Activated CD4-positive, CD25-positive, alpha-beta regulatory T cell treated with anti-CD3 and anti-CD28 coated beads, Interleukin-2, amount 50 U/mL, for 24 hours (primary cell): ENCODE data around the gene SCML1.

Experiments used
- ATAC-seq, 2 donors: fragments of 150-1000 bp; cut with Tn5 transposase; one replicate each; pipeline ENCODE4 v1.10.0; 2021; ENCODE audit warnings: mild to moderate bottlenecking in 1 of 2, moderate library complexity in 1 of 2

SCML1 gene, protein sequence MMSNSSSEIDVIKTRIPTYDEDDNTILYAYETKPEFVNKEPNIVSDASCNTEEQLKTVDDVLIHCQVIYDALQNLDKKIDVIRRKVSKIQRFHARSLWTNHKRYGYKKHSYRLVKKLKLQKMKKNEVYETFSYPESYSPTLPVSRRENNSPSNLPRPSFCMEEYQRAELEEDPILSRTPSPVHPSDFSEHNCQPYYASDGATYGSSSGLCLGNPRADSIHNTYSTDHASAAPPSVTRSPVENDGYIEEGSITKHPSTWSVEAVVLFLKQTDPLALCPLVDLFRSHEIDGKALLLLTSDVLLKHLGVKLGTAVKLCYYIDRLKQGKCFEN

GRCh38 chrX:17736856-17737709 is at the start of gene SCML1:
TSS of gene SCML1 (plus strand) at chrX:17737493. CDS start at chrX:17744187, 6,694 bp downstream.
- peak; percentile 83 to 88 for ATAC-seq

DNA sequence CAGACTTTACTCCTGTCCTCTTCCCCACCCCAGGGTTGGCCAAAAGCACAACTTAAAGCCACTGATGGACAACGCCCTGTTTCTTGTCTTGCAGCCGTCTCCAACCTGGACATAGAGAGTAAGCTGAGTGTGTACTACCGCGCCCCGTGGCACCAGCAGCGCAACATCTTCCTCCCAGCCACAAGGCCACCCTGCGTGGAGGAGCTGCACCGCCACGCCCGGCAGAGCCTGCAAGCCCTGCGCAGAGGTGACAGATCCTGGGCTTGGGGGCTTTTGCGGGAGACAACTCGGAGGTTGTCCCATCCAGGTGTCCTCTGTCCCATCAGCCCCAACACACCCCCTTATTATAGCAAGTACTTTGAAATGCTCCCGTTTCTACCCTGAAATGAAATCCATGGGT is 49.6 kb upstream of the SCML1 start:
- ATAC-seq: no peak

DNA sequence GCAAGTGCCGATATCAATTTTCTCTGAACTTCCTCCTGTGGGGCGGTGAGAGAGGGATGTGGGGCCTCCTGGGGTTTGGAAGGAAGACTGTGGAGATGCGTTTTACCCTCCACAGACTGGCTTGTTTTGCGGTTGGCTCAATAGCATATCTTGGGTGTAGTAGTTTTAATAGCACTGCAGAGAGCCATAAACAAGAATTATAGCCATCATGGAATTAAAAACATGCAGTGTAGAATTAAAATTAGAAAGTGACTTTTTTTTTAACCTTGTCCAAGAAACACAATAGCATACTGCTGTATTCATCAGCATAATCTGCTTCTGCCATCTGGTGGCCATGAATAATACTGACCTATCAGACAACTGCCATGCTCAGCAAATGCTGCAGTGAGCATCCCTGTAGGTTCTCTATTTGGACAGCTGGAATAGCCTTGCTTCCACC is 47.3 kb upstream of the SCML1 start:
- ATAC-seq: no peak

GRCh38 chrX:17692709-17693346 is 44.5 kb upstream of the SCML1 start:
- no peak for ATAC-seq

DNA sequence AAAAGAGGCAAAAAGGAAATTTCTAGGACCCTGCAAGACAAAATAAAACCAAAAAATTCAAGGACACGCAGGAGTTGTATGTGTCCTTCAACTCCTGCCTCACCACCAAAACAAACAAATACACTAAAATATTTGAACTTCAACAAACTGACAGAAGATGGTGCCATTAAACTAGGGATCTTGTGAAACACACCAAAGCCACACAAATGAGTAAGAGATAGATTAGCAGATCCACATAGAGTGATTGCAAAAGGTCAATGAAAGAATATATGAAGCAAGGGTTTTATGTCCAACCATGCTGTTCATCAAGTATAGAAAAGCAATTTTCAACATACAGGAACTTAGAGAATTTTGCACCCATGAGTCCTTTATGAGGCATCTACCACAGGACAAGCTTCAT is 40.1 kb upstream of the SCML1 start:
- ATAC-seq: no peak

DNA sequence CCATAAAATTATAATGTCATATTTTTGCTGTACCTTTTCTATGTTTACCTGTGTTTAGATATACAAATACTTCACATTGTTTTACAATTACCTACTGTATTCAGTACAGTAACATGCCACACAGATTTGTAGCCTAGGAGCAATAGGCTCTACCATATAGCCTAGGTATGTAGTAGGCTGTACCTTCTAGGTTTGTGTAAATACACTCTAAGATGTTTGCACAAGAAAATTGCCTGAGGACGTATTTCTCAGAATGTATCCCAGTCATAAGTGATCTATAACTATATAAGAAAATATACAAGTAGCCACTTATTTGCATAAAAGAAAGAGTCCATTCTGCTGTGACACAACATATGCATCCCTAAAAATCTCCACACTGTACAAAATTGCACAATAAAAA is 36.3 kb upstream of the SCML1 start:
- ATAC-seq: no peak

GRCh38 chrX:17703201-17703600 is 34.1 kb upstream of the SCML1 start:
- no peak for ATAC-seq

GRCh38 chrX:17705211-17705610 is 32.1 kb upstream of the SCML1 start:
- ATAC-seq: no peak

DNA sequence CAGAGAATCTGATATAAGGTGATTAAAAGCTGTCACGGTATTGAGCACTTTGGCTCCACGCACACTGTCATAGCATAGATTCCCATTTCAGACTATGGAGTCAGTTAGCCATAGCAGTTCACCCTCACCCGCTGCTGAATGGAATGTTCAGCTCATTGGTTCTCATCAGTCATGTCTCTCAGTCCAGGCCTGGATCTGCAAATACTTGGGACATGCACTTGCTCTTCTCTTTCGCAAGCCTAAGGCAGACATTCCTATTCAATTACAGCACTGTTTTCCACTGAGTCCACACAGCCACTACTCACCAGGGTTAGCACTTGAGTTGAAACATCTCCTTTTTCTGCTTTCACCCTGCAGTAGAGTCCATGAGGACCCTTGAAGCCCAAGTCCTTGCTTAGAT is 30.6 kb upstream of the SCML1 start:
- ATAC-seq: no peak

DNA sequence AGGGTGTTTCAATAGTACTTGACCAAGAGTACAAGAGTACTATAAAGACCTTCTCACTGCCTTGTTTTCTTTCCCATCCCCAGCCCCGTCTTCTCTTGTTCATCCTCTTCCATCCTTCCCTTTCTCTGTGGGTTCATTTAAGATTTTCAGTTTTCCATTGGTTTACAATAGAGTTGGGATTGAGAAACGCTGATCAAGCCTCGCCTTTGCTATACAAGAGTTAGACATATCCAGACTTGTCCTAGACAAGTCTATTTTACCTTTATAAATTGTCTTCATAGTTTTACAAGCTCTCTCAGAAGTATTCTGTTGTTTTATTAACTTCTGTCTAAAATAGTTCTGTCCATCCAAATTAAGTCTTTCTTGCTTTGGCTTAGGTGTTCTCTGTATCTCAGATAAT is 29.6 kb upstream of the SCML1 start:
- ATAC-seq: no peak

GRCh38 chrX:17710871-17711301 is 26.4 kb upstream of the SCML1 start:
- no peak for ATAC-seq

- no peak for ATAC-seq
These were observed 24.0 kb upstream of the SCML1 start for GRCh38 chrX:17713288-17713687.

DNA sequence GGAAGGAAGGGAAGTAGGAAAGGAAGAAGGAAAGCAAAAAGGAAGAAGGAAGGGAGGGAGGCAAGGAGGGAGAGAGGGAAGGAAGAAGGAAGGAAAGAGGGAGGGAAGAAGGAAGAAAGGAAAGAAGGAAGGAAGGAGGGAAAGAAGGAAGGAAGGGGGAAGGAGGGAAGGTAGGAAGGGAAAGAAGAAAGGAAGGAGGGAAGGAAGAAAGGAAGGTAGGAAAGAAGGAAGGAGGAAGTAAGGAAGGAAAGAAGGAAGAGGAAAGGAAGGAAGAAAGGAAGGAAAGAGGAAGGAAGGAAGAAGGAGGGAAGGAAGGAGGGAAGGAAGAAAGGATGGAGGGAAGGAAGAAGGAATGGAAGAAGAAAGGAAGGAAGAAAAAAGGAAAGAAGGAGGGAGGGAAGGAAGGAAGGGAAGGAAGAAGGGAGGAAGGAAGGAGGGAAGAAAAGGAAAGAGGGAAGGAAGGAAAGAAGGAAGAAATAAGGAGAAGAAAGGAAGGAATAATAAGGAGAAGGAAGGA is 18.6 kb upstream of the SCML1 start:
- no peak for ATAC-seq

DNA sequence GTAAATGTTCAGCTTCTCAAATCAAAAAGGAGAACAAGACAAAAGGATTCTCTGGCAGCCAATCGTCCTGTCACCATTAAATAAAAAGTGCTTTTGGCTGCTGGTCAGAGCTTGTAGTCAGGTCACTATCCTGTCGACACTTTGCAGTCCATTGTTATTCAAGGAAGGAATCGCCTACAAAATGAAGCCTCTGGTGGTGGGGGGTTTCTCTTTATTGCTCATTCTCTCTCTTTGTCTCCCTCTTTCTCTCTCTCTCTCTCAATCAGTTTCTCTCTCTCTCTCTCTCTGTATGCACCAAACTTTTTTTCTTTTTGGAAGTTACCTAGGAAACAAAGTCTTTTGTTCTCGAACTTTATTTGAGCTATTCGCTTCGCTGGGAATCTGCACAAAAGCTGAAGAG is 17.6 kb upstream of the SCML1 start:
- ATAC-seq: no peak

- no peak for ATAC-seq
These were observed 15.6 kb upstream of the SCML1 start for GRCh38 chrX:17721715-17722114.

DNA sequence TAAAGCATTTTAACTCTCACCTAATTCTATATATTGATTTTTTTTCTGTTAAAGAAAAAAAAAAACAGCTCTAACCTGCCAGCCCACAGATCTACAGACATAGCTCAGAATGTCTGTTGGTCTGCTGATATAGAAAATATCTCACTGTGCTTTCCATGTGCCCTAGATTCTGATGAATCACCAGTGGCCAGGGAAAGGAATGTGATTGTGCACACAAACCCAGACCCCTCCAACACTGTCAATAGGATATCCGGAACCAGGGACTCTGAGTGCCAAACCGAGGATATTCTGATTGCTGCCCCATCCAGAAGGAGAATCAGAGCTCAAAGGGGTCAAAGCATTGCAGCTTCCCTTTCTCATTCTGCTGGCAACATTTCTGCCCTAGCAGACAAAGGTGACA is 12.1 kb upstream of the SCML1 start:
- ATAC-seq: no peak

DNA sequence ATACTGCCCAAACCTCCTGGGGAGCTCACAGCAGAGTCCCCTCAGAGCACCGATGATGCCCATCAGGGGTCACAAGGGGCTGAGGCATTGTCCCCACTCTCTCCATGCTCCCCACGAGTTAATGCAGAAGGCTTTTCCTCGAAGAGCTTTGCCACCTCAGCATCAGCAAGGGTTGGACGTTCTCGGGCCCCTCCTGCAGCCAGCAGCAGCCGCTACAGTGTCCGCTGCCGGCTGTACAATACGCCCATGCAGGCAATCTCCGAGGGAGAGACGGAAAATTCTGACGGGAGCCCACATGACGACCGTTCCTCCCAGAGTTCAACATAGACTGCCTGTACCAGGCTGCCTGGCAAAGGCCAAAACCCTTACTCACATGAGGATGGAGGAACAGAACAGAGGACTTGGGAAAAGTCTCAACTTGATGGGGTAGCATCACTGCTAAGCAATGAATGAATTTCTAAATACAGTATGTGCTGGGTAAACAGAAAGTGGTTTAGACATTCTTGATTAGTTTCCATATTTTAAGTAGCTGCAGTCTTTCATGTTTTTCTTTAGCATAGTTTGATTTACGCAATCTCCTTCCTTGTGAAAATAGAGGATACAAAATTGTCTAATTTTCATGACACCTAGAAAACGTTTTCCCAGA is 5.0 kb upstream of the SCML1 start:
- ATAC-seq: no peak

- no peak for ATAC-seq
These were observed 1.9 kb upstream of the SCML1 start for GRCh38 chrX:17735406-17735805.

DNA sequence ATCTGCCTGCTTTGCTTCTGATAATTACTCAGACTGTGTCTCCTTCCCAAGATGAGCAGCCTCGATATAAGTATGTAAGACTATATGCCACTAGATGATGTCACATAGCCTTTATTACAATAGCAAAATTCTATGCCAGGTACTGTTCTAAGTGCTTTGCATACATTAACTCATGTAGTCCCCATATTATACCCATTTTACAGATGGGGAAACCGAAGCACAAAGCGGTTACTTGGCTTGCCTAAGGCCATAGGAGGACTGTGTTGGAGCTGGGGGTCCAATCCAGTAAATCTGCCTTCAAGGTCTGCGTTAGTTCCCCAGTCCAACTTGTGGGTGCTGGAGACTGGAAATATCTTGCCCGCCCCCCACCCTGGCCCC is 826 bp upstream of the SCML1 start:
- no peak for ATAC-seq

GRCh38 chrX:17737710-17737985 is 355 bp downstream of the SCML1 start:
- ATAC-seq: no peak

DNA sequence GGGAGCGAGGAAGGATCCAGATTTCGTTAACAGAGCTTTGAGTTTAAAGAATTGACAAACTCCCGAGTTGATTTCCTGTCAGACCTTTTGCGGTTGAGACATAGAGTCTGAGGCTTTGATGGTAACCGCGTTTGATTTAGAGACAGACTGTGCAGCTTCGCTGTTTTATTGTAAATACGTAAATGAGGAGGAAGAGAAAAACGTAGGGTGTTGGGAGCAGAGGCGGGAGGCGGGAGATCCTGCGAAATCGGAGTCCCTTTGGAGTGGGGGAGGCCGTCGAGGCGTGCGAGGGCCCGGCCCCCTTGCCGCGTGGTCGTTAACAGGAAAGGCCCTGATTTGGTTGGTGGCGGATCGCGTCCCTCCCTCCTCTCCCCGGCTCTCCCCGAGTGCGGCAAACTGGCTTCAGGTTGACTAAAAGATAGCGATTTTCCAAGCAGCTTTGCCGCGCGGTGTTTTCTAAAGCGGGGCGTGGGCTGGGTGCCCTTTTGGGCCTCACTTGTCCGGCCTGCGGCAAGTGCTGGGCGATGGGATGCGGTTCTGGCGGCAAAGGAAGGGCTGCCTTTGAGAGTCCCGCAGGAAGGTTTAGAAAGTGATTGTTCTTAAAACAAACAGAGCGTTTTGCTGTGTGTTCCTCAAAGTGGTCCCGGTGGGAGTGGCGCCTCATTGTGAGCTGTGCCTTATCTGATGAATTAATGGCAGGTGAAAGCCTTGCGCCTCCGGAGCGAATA is 857 bp downstream of the SCML1 start:
- no peak for ATAC-seq
